Activated CD4-positive, alpha-beta T cell treated with anti-CD3 and anti-CD28 coated beads, Interleukin-2, Interleukin-4, amounts not matched to agents 100 ng/mL and 50 ng/mL, durations not matched to agents 16 hours and 8 hours (primary cell): ENCODE results near the gene SCP2.
"Not testable (repeated sequence)": the region's sequence is repeated elsewhere in the genome, so short reads cannot be mapped to it uniquely, and the experiment has no call there.

Source experiments
- DNase-seq: peaks from one replicate; pipeline ENCODE4 v3.0.0-alpha.2; 2020; ENCODE audit warnings: low spot score

SCP2 gene

DNA sequence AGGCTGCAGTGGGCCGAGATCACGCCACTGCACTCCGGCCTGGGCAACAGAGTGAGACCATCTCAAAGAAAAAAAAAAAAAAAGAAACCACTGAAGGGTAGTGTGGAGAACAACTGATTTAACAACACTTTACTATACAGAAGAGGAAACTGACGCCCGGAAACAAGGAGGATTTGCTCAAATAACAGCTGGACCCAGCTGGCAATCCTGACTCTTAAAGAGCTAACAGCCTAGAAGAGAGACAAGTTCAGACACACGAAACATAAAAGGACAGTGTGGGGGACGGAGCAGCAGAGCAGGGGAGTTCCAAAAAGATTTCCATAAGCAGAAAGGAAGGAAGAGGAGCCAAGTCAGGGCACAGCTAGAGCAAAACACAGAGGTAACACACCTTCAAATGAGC lies 9.9 kb upstream of the SCP2 start:
- no peak for DNase-seq

DNA sequence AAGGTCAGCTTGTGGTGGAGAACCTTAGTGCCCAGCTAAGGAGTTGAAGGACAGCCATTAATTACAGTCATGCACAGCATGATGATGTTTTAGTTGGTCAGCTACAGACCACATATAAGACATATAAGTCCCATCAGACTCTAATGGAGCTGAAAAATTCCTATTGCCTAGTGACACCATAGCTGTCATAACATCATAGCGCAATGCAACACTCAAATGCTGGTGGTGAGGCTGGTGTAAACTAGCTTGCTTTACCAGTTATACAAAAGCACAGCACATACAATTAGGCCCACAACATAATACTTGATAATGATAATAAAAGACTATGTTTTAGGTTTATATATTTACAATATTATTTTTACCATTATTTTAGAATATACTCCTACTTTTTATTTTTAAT lies 9.5 kb upstream of the SCP2 start:
- no peak for DNase-seq

DNA sequence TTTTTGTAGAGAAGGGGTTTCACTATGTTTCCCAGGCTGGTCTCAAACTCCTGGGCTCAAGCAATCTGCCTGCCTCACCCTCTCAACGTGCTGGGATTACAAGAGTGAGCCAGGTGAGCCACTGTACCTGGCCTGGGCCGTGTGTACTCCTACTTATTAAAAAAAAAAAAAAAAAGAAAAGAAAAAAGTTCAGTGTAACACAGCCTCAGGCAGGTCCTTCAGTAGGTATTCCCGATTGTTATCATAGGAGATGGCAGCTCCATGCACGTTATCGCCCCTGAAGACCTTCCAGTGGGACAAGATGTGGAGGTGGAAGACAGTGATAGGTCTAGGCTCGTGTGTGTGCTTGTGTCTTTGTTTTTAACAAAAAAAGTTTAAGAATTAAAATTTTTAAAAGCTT lies 8.9 kb upstream of the SCP2 start:
- DNase-seq: no peak

DNA sequence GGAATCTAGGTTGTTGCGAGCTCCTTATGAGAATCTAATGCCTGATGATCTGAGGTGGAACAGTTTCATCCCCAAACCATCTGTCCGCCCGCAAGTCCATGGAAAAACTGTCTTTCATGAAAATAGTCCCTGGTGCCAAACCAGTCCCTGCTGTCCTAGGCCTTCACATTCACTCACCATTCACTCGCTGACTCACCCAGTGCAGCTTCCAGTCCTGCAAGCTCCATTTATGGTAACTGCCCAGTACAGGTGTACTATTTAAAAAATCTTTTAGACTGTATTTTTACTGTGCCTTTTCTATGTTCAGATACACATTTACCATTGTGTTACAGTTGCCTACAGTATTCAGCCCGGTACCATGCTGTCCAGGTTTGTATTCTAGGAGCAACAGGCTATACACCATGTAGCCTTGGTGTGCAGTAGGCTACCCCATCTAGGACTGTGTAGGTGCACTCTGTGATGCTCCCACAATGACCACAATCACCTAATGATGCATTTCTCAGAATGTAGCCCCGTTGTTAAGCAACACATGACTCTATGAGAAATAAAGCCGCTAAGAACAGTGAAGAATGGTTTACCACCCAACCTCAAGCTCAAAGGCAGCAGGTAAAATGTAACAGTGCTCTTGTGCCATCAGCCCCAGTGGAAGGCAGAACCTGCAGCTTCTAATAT lies 7.9 kb upstream of the SCP2 start:
- DNase-seq: no peak

DNA sequence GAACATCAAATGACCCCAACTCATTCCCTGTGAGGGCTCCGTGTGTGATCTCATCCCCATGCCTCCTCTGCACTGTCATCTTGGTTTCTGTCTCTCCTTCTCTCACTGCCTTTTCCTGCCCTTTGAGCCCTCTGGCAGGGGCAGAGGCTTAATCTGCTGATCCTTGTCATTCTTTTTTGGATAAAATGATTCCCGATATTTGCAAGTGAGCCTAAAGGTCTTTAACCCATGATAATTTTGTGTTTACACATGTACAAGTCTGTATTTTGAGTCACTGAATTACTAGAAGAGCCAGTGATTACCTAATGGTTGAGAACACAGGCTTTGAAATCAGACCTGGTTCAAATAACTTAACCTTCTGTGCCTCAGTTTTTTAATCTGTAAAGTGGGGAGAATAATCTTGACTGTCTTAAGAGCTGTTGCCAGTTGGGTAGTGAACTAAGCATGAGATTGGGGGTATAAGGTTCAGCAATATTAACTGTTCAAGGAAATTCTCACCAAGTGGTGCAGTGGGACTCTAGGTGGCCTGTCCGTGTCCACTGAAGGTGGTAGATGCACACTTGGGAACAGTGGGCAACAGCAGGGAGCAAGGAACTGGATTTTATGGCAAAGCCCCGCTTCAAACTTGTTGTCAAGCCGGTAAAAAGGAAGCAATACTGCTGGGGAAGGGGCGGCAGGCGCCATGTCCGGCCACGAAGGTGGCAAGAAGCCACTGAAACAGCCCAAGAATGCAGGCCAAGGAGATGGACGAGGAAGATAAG lies 7.2 kb upstream of the SCP2 start:
- DNase-seq: no peak

DNA sequence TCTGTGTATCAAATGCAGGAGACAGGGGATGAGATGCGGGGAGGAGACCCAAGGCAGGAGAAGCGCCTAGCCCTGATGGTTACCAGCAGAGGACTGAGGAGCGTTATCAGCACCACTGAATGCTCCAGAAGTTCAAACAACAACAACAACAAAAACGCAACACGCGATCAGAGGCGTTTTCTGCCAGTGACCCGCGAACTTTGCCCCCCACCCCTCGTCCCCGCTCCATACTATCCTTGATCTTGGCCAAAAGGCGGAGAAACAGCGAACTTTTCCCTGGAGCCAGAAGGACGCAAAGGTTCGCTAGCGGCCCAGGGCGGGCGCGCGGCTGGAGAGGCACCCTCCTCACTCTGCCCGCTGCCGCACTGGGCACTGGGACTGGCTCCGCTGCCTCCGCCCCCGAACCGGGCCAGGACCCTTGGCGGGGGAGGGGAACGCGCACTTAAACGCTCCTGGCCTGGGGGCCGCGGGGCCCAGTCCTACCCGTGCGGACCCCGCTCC lies 6.2 kb upstream of the SCP2 start:
- no peak for DNase-seq

DNA sequence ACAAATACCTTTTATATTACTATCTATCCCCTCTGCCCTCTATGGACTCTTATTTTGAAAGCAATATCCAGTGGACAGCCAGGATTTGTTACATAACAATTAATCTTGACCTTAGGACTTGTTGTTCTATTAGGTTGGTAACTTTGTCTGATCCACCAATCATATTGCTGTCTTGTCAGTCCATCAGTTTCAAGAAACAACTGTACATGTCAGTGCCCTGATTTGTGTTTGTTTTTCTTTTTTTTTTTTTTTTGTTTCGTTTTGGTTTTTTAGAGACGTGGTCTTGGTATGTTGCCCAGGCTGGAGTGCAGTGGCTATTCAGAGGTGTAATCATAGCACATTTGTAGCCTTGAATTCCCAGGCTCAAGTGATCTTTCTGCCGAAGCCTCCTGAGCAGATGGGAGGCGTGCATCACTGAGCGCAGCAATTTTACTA lies 1.5 kb upstream of the SCP2 start:
- DNase-seq: no peak

GRCh38 chr1:52926864-52927211 lies 238 bp upstream of the SCP2 start:
- no peak for DNase-seq

DNA sequence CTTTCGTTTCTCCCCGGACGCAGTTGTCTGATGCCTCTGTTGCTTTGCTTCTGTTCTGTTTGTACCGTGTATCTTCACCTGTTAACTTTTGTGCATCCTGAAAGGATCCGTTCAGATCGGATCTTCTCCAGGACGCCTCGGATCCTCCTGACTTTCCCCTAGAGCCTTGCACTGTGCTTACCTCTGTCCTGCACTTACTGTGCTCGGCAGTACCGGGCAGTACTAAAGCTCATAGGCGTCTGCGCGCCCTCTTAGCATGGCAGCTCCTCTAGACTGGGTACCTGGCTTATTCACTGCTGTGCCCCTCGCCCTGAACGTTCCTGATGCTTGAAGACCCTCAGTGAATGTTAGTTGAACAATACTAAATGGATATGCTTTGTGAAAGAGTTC lies 934 bp downstream of the SCP2 start:
- no peak for DNase-seq

GRCh38 chr1:52929019-52929418 lies 1.9 kb downstream of the SCP2 start:
- no peak for DNase-seq

- no peak for DNase-seq
Measured at GRCh38 chr1:52937433-52938182, 10.5 kb downstream of the SCP2 start.

DNA sequence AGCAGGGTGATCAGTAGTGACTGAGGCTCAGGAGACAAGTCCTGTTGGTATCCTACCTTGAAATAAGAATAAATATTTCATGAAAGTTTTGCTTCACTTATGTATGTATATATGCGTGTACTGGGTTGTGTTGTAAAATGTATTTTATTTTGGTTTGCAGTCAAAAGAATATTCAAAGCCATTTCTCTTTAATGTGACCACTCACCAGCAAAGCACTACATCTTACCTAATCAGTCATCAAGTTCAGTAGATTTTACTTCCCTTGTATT lies 11.0 kb downstream of the SCP2 start:
- no peak for DNase-seq

DNA sequence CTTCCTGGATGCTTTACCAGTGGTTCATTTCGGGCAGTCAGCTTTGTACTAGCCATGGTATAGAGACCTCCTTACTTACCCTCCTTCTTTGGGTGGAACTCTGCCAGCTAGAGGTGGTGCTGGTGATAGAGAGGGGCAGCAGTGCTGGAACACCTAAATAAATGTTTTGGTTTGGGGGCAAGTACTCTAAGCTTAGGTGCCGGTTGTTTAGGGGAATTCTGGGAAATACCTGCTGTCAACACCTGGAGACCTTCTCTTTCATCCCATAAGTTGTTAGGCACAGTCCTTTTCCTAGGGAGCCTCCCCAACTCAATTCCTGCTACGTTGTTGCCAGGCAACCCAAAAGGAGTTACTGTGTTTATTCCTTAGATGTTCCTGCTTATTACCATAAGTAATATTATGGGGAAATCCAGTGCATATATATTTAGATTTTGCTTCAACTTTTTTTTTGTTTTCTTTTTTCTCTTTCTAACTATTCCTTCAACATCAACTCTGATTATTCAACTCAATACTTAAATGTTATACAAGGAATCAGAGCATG lies 16.9 kb downstream of the SCP2 start:
- no peak for DNase-seq

- no peak for DNase-seq
Measured at GRCh38 chr1:52944566-52944965, 17.5 kb downstream of the SCP2 start.

DNA sequence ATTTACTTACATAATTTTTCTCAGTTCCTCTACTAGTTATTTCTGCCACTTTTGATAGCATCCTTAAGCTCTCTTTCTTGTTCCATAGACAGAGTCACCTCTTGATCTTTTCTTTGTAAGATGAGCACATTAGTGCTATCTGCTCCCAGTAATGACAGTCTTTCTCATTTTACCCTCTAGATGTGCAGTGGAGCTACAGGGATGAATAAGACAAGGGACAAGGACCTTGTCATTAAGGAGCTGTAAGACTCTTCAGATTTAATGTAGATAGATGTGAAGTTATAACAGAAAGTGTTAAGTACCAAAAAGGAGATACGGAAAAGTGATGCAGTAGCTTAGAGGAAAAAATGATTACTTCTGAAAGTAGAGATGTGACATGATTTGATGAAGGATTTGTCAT lies 20.4 kb downstream of the SCP2 start:
- DNase-seq: no peak

- DNase-seq: not testable (repeated sequence)
Measured at GRCh38 chr1:52949602-52950001, 22.5 kb downstream of the SCP2 start.

DNA sequence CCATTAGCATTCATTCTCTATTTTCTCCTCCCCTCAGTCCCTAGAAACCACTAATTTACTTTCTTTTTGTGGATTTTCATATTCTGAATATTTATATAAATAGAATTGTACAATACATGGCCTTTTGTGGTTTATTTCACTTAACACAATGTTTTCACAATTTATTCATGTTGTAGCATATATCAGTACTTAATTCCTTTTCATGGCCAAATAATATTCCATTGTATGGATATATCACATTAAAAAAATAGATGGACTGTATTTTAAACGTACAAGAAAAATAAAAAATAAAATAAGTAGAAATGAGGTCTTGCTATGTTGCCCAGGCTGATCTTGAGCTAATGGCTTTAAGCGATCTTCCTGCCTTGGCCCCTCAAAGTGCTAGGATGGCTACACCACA lies 25.0 kb downstream of the SCP2 start:
- no peak for DNase-seq

GRCh38 chr1:52955129-52955970 lies 28.3 kb downstream of the SCP2 start:
- DNase-seq: no peak

DNA sequence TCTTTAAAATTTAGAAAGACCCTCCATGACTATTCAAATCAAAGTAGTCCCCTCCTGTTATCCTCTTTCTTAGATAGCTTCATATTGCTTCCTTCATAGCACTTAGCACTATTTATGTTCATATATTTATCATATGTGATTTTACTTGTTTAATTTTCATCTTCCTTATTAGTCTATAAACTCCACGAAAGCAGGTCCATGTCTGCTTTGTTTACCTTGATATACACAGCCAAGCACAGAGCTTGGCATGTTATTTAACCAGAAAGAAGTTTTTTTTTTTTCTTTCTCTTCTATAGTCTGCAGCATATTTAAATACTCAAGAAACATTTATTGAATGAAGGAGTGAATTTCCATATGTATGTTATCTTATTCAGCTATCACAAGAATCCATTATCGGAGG lies 36.0 kb downstream of the SCP2 start:
- no peak for DNase-seq

DNA sequence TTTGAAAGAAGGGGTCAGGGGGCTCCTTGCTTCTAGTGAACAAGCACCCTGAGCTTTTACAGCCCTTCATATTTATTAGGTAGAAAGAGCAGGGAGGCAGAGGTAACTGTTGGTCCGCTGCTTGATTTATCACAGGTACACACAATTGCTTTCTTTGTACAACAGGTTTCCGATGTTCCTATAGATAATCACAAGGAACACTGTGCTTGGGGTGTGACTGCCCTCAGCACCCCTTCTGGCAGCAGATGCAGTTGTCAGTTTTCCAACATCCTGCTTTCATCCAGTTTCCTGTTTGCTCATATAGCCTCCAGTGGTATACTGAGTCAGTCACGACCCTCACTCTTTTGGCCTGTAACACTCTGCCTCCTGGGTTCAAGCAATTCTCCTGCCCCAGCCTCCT lies 40.6 kb downstream of the SCP2 start:
- DNase-seq: no peak

DNA sequence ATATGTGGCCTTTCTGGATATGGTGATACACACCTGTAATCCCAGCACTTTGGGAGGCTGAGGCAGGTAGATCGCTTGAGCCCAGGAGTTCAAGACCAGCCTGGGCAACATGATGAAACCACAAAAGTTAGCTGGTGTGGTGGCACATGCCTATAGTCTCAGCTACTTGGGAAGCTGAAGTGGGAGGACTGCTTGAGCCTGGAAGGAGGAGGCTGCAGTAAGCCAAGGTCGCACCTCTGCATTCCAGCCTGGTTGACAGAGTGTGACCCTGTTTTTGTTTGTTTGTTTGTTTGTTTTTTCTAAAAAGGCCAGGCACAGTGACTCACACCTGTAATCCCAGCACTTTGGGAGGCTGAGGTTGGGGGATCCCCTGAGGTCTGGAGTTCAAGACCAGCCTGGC lies 42.2 kb downstream of the SCP2 start:
- not testable (repeated sequence) for DNase-seq

DNA sequence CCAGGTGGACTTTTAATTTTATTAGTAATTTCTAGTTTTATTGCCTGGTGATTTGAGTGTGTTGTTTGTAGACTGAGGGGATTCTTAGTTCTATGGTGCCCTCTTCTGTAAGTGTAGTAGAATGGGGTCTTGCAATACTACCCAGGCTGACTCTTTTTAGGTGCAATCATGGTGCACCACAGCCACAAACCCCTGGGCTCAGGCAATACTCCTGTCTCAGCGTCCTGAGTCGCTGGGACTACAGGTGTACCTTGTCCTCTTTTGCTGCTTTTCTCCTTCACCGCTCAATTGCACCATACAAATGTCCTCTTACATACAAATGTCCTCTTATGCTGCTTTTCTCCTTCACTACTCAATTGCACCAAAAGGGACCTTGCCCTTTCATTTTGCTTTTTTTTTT lies 43.1 kb downstream of the SCP2 start:
- DNase-seq: no peak
